Rectal smooth muscle tissue (tissue), 1 donor: ENCODE results near the gene TPH2.

Source experiments
- H3K27ac ChIP-seq: one replicate; pipeline ENCODE4 v1.7.0; 2013; ENCODE audit warnings: low read depth, low read length, inconsistent platforms
- H3K27me3 ChIP-seq: one replicate; pipeline ENCODE4 v1.7.0; 2013; ENCODE audit warnings: low read length; ENCODE audit not compliant: control insufficient read depth, insufficient read depth
- H3K36me3 ChIP-seq: one replicate; pipeline ENCODE4 v1.7.0; 2013; ENCODE audit warnings: low read length; ENCODE audit not compliant: control insufficient read depth, insufficient read depth
- H3K4me1 ChIP-seq: one replicate; pipeline ENCODE4 v1.7.0; 2013; ENCODE audit warnings: low read length; ENCODE audit not compliant: control insufficient read depth, insufficient read depth
- H3K4me3 ChIP-seq: one replicate; pipeline ENCODE4 v1.7.0; 2013; ENCODE audit warnings: low read length
- H3K9ac ChIP-seq: one replicate; pipeline ENCODE4 v1.7.0; 2013; ENCODE audit warnings: low read length

Gene TPH2

GRCh38 chr12:72017054-72017651 is 78.5 kb downstream of the TPH2 start:
- H3K27ac ChIP-seq: no peak overlapping the region
- H3K4me3 ChIP-seq: no peak overlapping the region
- H3K27me3 ChIP-seq: no peaks in the 10 kb centered on the region
- no peaks in the 10 kb centered on the region for H3K4me1 ChIP-seq
- no peak overlapping the region for H3K9ac ChIP-seq
- H3K36me3 ChIP-seq: no peaks in the 10 kb centered on the region

- Histone ChIP-seq H3K4me1 (no peaks in the 10 kb centered on the region), H3K4me3 (no peak overlapping the region), H3K27ac (no peak overlapping the region), H3K36me3 (no peaks in the 10 kb centered on the region), H3K27me3 (no peaks in the 10 kb centered on the region), H3K9ac (no peak overlapping the region)
Measured at GRCh38 chr12:72018036-72018435, 79.4 kb downstream of the TPH2 start.

GRCh38 chr12:72024613-72025012 is 86.0 kb downstream of the TPH2 start:
- no peaks in the 10 kb centered on the region for H3K27me3 ChIP-seq
- H3K4me3 ChIP-seq: no peak overlapping the region
- H3K36me3 ChIP-seq: no peaks in the 10 kb centered on the region
- H3K4me1 ChIP-seq: no peaks in the 10 kb centered on the region
- no peak overlapping the region for H3K27ac ChIP-seq
- H3K9ac ChIP-seq: no peak overlapping the region

DNA sequence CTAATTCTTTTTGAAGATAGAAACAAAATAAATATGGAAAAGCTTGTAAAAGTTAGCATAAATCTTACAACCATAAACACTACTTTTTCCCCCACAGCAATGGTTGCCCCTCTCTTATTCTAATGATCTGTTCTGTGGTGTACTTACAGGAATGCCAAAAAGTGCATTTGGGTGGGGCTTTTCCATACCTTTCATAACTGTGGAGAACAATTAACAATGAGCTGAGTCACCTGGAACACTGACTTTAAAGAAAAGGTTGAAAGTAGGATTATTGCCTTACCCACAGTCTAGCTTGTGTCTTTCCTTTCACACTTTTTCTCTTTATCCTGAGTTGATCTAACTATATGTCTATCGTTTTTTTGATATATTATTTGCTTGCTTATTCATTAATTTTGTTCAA is 86.9 kb downstream of the TPH2 start:
- Histone ChIP-seq H3K4me1 (no peaks in the 10 kb centered on the region), H3K4me3 (no peak overlapping the region), H3K9ac (no peak overlapping the region), H3K27me3 (no peaks in the 10 kb centered on the region), H3K27ac (no peak overlapping the region), H3K36me3 (no peaks in the 10 kb centered on the region)

DNA sequence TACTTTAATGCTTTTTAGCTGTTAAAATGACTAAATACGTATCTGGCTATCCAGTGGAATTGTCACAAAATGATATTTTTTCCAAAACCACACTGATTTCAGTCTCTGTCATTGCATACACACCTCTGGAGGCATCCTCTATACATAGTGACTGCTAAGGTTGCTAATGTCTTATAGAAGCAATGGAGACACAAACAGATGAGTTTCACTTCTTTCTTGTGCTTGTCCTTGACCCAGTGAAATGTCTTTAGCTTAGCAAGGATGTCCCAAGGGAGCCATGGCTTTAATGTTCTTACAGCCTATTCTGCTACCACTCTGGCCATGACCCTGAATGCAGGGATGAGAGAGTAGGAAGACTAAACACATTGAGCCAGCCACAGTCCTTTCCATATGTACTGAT is 90.3 kb downstream of the TPH2 start:
- Histone ChIP-seq H3K27ac (no peak overlapping the region), H3K9ac (no peak overlapping the region), H3K4me1 (no peaks in the 10 kb centered on the region), H3K4me3 (no peak overlapping the region), H3K36me3 (no peaks in the 10 kb centered on the region), H3K27me3 (no peaks in the 10 kb centered on the region)

DNA sequence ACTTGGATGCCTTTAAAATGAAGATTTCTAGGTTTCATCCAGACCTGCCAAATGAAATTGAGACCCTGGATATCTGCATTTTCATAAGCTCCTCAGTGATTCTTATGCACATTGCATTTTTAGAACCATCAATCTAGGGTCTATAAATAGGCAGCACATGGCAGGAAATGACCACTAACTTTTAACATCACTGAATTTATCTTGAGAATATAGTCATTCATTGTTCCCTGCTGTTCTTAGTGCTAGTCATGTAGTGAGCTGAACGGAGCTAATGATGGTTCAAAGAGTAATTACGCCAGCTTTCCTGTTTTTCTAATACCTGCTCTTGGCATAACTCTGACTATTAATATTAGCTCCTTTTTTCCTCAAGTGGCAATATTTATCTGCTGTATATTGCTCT is 91.6 kb downstream of the TPH2 start:
- Histone ChIP-seq H3K4me3 (no peak overlapping the region), H3K36me3 (no peaks in the 10 kb centered on the region), H3K4me1 (no peaks in the 10 kb centered on the region), H3K27ac (no peak overlapping the region), H3K9ac (no peak overlapping the region), H3K27me3 (no peaks in the 10 kb centered on the region)

DNA sequence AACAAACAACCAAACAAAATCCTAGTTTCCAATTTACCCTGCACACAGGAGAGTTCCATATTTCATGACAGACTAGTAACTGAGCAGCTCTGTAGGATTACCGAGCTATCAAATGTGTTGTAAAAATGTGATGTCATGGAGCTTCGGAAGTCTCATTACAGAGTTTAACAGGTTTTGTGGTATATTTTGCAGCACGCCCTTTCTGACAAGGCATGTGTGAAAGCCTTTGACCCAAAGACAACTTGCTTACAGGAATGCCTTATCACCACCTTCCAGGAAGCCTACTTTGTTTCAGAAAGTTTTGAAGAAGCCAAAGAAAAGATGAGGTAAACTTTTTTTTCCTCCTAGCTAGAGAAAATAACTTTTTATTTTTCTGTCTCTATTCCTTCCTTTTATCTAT is 92.4 kb downstream of the TPH2 start:
- no peaks in the 10 kb centered on the region for H3K27me3 ChIP-seq
- no peaks in the 10 kb centered on the region for H3K4me1 ChIP-seq
- no peaks in the 10 kb centered on the region for H3K36me3 ChIP-seq
- no peak overlapping the region for H3K27ac ChIP-seq
- no peak overlapping the region for H3K9ac ChIP-seq
- H3K4me3 ChIP-seq: no peak overlapping the region

DNA sequence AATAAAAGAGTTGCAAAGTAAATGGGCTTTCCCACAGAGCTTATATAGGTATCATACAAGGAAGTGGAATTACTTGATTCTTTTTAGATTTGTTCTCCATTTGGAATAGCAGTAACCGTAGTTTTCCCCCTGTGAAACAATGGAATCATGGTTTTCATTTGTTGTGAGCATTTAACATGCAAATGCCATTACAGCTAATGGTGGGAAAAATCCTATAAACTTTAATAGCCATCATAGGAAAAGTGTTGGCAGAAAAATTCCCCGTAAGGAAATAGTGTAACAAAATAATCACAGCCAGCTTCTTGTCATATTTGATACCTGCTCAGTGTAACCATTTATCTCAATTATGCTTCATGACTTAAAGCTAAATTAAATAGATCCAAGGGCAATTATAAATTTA is 95.3 kb downstream of the TPH2 start:
- no peak overlapping the region for H3K9ac ChIP-seq
- no peaks in the 10 kb centered on the region for H3K27me3 ChIP-seq
- H3K4me3 ChIP-seq: no peak overlapping the region
- no peaks in the 10 kb centered on the region for H3K36me3 ChIP-seq
- no peak overlapping the region for H3K27ac ChIP-seq
- H3K4me1 ChIP-seq: no peaks in the 10 kb centered on the region

GRCh38 chr12:72035625-72036024 is 97.0 kb downstream of the TPH2 start:
- Histone ChIP-seq H3K9ac (no peak overlapping the region), H3K36me3 (no peaks in the 10 kb centered on the region), H3K4me1 (no peaks in the 10 kb centered on the region)

DNA sequence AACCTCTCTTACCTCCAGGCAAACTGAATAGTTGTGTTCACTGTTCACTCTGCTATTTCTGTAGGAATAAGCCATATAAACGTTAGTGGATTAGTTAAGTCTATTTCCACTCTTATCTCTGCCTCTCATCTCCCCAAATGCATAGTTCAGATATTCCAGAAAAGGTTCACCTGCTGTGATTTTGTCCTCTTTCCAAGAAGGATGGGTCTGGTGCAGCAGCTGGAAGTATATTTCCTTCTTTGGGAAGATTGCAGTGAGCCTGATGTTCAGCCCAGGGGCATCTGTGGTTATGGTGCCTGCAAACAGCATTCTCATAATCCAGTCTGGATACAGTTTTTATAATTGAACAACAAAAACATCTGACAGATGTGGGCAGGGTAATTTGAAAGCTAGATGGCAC is 97.7 kb downstream of the TPH2 start:
- H3K9ac ChIP-seq: no peak overlapping the region
- no peaks in the 10 kb centered on the region for H3K27me3 ChIP-seq
- H3K4me1 ChIP-seq: no peaks in the 10 kb centered on the region
- no peak overlapping the region for H3K27ac ChIP-seq
- no peaks in the 10 kb centered on the region for H3K36me3 ChIP-seq
- H3K4me3 ChIP-seq: no peak overlapping the region

More at GRCh38 chr12:72035625-72036024, 97.0 kb downstream of the TPH2 start:
- Histone ChIP-seq H3K27ac (no peak overlapping the region), H3K4me3 (no peak overlapping the region), H3K27me3 (no peaks in the 10 kb centered on the region)

DNA sequence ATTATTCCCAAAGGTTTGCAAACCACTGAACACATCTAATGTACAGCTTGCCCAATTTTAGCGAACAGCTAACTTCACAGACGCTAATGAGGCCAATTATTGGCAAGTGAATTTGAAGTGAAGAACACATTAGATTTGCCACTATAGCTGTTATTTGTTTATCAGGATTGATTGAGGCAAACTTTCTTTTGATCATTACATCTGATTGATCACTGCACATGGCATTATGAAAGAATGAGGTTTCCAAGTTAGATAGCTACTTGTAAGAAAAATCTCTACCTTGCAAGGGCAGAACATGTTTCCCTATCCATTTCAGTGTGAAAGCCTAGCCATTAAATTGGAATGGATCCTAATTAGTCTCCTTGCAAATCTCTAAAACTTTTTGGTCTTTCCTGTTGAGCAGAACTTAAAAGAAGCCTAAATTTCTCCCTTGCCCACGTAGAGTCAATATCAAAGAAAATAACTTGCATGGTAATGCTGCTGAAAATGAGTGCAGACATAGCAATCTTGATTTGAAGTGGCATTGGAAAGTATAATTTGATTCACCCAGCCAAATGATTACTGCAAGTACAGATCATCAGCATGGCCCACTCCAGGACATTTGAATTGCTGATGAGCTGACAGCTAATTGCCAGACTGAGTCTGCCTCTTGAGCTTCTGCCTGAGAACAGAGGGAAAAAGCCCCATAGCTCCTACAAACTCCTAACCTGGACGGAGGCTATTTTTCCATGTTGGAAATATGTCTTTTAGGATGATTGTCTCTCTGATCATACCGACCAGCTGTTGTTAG is 98.6 kb downstream of the TPH2 start:
- Histone ChIP-seq H3K4me3 (no peak overlapping the region), H3K27me3 (no peaks in the 10 kb centered on the region), H3K27ac (no peak overlapping the region), H3K4me1 (no peaks in the 10 kb centered on the region), H3K9ac (no peak overlapping the region), H3K36me3 (no peaks in the 10 kb centered on the region)

DNA sequence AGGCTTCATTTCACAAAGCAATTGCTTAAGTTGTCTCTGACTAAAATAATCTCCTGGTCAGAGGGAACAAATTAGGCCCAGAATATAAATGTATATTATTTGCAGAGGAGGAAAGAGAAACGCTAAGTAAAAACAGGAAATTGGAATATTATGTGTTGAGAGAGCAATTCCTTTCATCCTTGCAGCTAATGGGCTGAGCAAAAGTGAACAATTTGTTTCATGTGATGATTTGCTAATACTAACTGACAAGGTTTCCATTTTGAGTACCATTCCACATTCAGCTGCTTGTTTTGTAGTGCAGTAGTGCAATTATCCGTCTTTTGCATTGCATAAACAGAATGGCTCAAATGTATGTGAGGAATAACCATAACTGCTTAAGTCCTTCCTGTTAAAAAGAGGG is 103.2 kb downstream of the TPH2 start:
- no peak overlapping the region for H3K9ac ChIP-seq
- no peak overlapping the region for H3K4me3 ChIP-seq
- no peaks in the 10 kb centered on the region for H3K4me1 ChIP-seq
- no peak overlapping the region for H3K27ac ChIP-seq
- H3K36me3 ChIP-seq: no peaks in the 10 kb centered on the region
- no peaks in the 10 kb centered on the region for H3K27me3 ChIP-seq

GRCh38 chr12:72053604-72054003 is 115.0 kb downstream of the TPH2 start:
- no peak overlapping the region for H3K9ac ChIP-seq
- no peaks in the 10 kb centered on the region for H3K36me3 ChIP-seq
- no peak overlapping the region for H3K27ac ChIP-seq
- H3K27me3 ChIP-seq: no peaks in the 10 kb centered on the region
- H3K4me1 ChIP-seq: no peaks in the 10 kb centered on the region
- no peak overlapping the region for H3K4me3 ChIP-seq
